GM23338 (cell line): Measurements from ENCODE around the gene SLC6A12. TPM values are rescaled to one million over a fixed set of nuclear protein-coding genes. Genes with fewer than 3 reads are reported as not detected.

Source experiments
- ATAC-seq: fragments of 200-7000 bp; cut with Tn5 transposase; 3 replicates; pipeline ENCODE4 v1.9.1; 2020
- DNase-seq: peaks from one replicate; pipeline ENCODE4 v3.0.0-alpha.2; 2015; ENCODE audit warnings: low spot score
- H2AFZ ChIP-seq: fragments of 200-600 bp; sonication (generic); 2 replicates; pipeline ENCODE4 v1.8.0; 2016; ENCODE audit warnings: antibody characterized with exemption, mild to moderate bottlenecking, moderate library complexity
- H3F3A ChIP-seq: fragments of 200-600 bp; sonication (generic); replicated peaks from 2 replicates; pipeline ENCODE4 v1.8.0; 2017; ENCODE audit warnings: antibody characterized with exemption, mixed run types, low read depth
- H3K27ac ChIP-seq: fragments of 200-600 bp; sonication (generic); 2 replicates; pipeline ENCODE4 v1.6.1; 2016; ENCODE audit warnings: low read depth
- H3K27me3 ChIP-seq: fragments of 200-600 bp; sonication (generic); 2 replicates; pipeline ENCODE4 v1.8.0; 2016; ENCODE audit warnings: mild to moderate bottlenecking, mixed run types, moderate library complexity; ENCODE audit not compliant: insufficient read depth
- H3K36me3 ChIP-seq: fragments of 200-600 bp; sonication (generic); 2 replicates; pipeline ENCODE4 v1.8.0; 2016; ENCODE audit warnings: mild to moderate bottlenecking; ENCODE audit not compliant: insufficient read depth
- H3K4me1 ChIP-seq: fragments of 200-600 bp; sonication (generic); 2 replicates; pipeline ENCODE4 v1.8.0; 2016; ENCODE audit warnings: mild to moderate bottlenecking, moderate library complexity; ENCODE audit not compliant: insufficient read depth
- H3K4me2 ChIP-seq: fragments of 200-600 bp; sonication (generic); 2 replicates; pipeline ENCODE4 v1.7.1; 2017; ENCODE audit warnings: mixed run types
- H3K4me3 ChIP-seq: fragments of 200-600 bp; sonication (generic); 2 replicates; pipeline ENCODE4 v1.6.1; 2016; ENCODE audit warnings: mixed run types
- H3K79me2 ChIP-seq: fragments of 200-600 bp; sonication (generic); replicated peaks from 2 replicates; pipeline ENCODE4 v1.8.0; 2017; ENCODE audit warnings: mild to moderate bottlenecking; ENCODE audit not compliant: insufficient read depth
- H3K9me2 ChIP-seq: fragments of 200-600 bp; sonication (generic); 2 replicates; pipeline ENCODE4 v1.8.0; 2017; ENCODE audit not compliant: insufficient read depth
- H4K20me1 ChIP-seq: fragments of 200-600 bp; sonication (generic); replicated peaks from 2 replicates; pipeline ENCODE4 v1.8.0; 2017; ENCODE audit warnings: mild to moderate bottlenecking; ENCODE audit not compliant: insufficient read depth
- H3K27ac Mint-ChIP-seq: 2 replicates; pipeline ENCODE4 v1.8.0; 2020; ENCODE audit warnings: inconsistent platforms, mild to moderate bottlenecking, moderate library complexity, mixed read lengths
- H3K27me3 Mint-ChIP-seq: 3 replicates; pipeline ENCODE4 v1.8.0; 2022; ENCODE audit warnings: low read depth, mild to moderate bottlenecking, moderate library complexity, mixed read lengths, inconsistent platforms; ENCODE audit not compliant: insufficient read depth, poor library complexity
- H3K36me3 Mint-ChIP-seq: 3 replicates; pipeline ENCODE4 v1.8.0; 2021; ENCODE audit warnings: low read depth, mild to moderate bottlenecking, inconsistent platforms, moderate library complexity, mixed read lengths
- H3K4me1 Mint-ChIP-seq: 3 replicates; pipeline ENCODE4 v1.8.0; 2020; ENCODE audit warnings: mild to moderate bottlenecking, inconsistent platforms, mixed read lengths
- H3K4me3 Mint-ChIP-seq: 3 replicates; pipeline ENCODE4 v1.8.0; 2021; ENCODE audit warnings: moderate library complexity, mild to moderate bottlenecking, inconsistent platforms, mixed read lengths
- H3K9me3 Mint-ChIP-seq: 3 replicates; pipeline ENCODE4 v1.8.0; 2020; ENCODE audit warnings: moderate library complexity, mild to moderate bottlenecking, inconsistent platforms, mixed read lengths
- CREB1 ChIP-seq: fragments of 250-450 bp; sonication (Bioruptor Pico); IDR thresholded peaks from 2 replicates; pipeline ENCODE4 v1.5.0; 2020; ENCODE audit warnings: low read depth, mild to moderate bottlenecking, moderate library complexity
- EZH2 ChIP-seq: fragments of 200-600 bp; sonication (generic); IDR thresholded peaks from one replicate; pipeline ENCODE4 v1.8.0; 2017; ENCODE audit warnings: antibody characterized with exemption, mild to moderate bottlenecking, low read depth; ENCODE audit not compliant: unreplicated experiment
- EZH2phosphoT487 ChIP-seq: fragments of 200-600 bp; sonication (generic); IDR thresholded peaks from one replicate; pipeline ENCODE4 v1.8.1; 2018; ENCODE audit warnings: antibody characterized with exemption; ENCODE audit not compliant: unreplicated experiment
- JUNB ChIP-seq: IDR thresholded peaks from one replicate; pipeline ENCODE4 v1.6.1; 2016; ENCODE audit warnings: antibody characterized with exemption; ENCODE audit not compliant: unreplicated experiment
- NANOG ChIP-seq: IDR thresholded peaks from 2 replicates; pipeline ENCODE4 v1.6.1; 2016; ENCODE audit warnings: antibody characterized with exemption, borderline replicate concordance
- POLR2AphosphoS5 ChIP-seq: IDR thresholded peaks from 2 replicates; pipeline ENCODE4 v1.6.1; 2016; ENCODE audit warnings: antibody characterized with exemption, low read depth
- STAT1 ChIP-seq: IDR thresholded peaks from one replicate; pipeline ENCODE4 v1.6.1; 2016; ENCODE audit warnings: antibody characterized with exemption; ENCODE audit not compliant: unreplicated experiment
- ZNF114 ChIP-seq: fragments of 250-450 bp; sonication (Bioruptor Pico); IDR thresholded peaks from 2 replicates; pipeline ENCODE4 v1.5.0; 2020; ENCODE audit warnings: mild to moderate bottlenecking, moderate library complexity
- ZNF331 ChIP-seq: fragments of 250-450 bp; sonication (Bioruptor Pico); IDR thresholded peaks from 2 replicates; pipeline ENCODE4 v1.5.0; 2020; ENCODE audit warnings: low read depth, mild to moderate bottlenecking, moderate library complexity
- polyA plus RNA-seq: library from polyadenylated mRNA; unstranded; fragments of >200 nt; fragmentation: Nextera tagmentation; extraction: Ambion mirVana; gene quantifications from 2 replicates; pipeline ENCODE4 v1.2.1, GENCODE V29; 2016
- total RNA-seq: library from RNA; depleted of rRNA; stranded (reverse); fragments of >200 nt; shearing (Covaris generic); gene quantifications from 2 replicates; pipeline ENCODE4 v1.2.3, GENCODE V29; 2014
- TF ChIP-seq, protein P1 (sequence below): IDR thresholded peaks from one replicate; pipeline ENCODE4 v1.6.1; 2018; ENCODE audit warnings: antibody characterized with exemption; ENCODE audit not compliant: unreplicated experiment
- TF ChIP-seq, protein P2 (sequence below): IDR thresholded peaks from 2 replicates; pipeline ENCODE4 v1.6.1; 2016; ENCODE audit warnings: antibody characterized with exemption
- TF ChIP-seq, protein P3 (sequence below): fragments of 250-450 bp; sonication (Bioruptor Pico); IDR thresholded peaks from 2 replicates; pipeline ENCODE4 v1.5.0; 2020; ENCODE audit warnings: mild to moderate bottlenecking, moderate library complexity
- TF ChIP-seq, protein P4 (sequence below), 2 experiments: fragments of 200-600 bp in 1 of 2; sonication (generic) in 1 of 2; conservative IDR thresholded peaks; 2 replicates each; pipeline versions ENCODE4 v1.5.1 to v1.6.1; 2016 to 2017; ENCODE audit warnings: antibody characterized with exemption in 2 of 2, low read depth in 2 of 2, mild to moderate bottlenecking in 2 of 2, moderate library complexity in 1 of 2

Gene SLC6A12
- total and polyA plus RNA-seq, 2 experiments from 2014 or later, result 0.56 TPM; not detected in 1

DNA sequence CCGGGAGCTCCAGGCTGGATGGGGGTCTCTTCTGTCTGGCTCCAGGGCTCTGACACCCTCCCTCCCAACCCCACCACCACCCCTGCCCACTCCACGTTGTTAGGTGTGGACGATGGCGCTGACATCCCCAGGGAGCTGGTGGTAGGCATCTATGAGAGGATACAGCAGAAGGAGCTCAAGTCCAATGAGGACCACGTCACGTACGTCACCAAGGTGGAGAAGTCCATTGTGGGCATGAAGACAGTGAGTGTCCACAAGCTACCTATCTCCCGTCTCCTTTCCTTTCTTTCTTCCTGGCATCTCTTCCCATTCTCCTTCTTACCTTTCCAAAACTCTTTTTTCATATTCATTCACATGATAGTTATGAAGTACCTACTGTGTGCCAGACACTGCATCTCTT lies 52.1 kb downstream of the SLC6A12 start:
- peaks cover 16% of the 10 kb centered on the region for H3K27me3 Mint-ChIP-seq
- H3K4me3 ChIP-seq, result no peak overlapping the region
- H2AFZ ChIP-seq, result no peak overlapping the region
- H3K4me2 ChIP-seq, result no peak overlapping the region
- H4K20me1 ChIP-seq, result no peaks in the 10 kb centered on the region; the same call in 1 of the 2 replicates
- H3K4me1 ChIP-seq, result no peaks in the 10 kb centered on the region
- H3K4me1 Mint-ChIP-seq, result peaks cover 10% of the 10 kb centered on the region
- ATAC-seq (no peak), DNase-seq (no peak)
- H3F3A ChIP-seq, result no peaks in the 10 kb centered on the region
- H3K27ac ChIP-seq, result no peak overlapping the region
- H3K36me3 ChIP-seq, result no peaks in the 10 kb centered on the region
- peaks cover 3% of the 10 kb centered on the region; the same call in 1 of the 3 replicates for H3K9me3 Mint-ChIP-seq
- no peaks in the 10 kb centered on the region for H3K79me2 ChIP-seq
- no peaks in the 10 kb centered on the region; the same call in 2 of the 3 replicates for H3K36me3 Mint-ChIP-seq
- no peak overlapping the region for H3K27ac Mint-ChIP-seq
- TF ChIP-seq ZNF331 (CRISPR knock-in tag) (no peak), ZNF114 (CRISPR knock-in tag) (no peak), JUNB (no peak), CREB1 (no peak), EZH2phosphoT487 (no peak), EZH2 (no peak), NANOG (no peak), STAT1 (no peak), POLR2AphosphoS5 (no peak)
- TF ChIP-seq, protein P1, sequence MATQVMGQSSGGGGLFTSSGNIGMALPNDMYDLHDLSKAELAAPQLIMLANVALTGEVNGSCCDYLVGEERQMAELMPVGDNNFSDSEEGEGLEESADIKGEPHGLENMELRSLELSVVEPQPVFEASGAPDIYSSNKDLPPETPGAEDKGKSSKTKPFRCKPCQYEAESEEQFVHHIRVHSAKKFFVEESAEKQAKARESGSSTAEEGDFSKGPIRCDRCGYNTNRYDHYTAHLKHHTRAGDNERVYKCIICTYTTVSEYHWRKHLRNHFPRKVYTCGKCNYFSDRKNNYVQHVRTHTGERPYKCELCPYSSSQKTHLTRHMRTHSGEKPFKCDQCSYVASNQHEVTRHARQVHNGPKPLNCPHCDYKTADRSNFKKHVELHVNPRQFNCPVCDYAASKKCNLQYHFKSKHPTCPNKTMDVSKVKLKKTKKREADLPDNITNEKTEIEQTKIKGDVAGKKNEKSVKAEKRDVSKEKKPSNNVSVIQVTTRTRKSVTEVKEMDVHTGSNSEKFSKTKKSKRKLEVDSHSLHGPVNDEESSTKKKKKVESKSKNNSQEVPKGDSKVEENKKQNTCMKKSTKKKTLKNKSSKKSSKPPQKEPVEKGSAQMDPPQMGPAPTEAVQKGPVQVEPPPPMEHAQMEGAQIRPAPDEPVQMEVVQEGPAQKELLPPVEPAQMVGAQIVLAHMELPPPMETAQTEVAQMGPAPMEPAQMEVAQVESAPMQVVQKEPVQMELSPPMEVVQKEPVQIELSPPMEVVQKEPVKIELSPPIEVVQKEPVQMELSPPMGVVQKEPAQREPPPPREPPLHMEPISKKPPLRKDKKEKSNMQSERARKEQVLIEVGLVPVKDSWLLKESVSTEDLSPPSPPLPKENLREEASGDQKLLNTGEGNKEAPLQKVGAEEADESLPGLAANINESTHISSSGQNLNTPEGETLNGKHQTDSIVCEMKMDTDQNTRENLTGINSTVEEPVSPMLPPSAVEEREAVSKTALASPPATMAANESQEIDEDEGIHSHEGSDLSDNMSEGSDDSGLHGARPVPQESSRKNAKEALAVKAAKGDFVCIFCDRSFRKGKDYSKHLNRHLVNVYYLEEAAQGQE, result no peak
- TF ChIP-seq, protein P2, sequence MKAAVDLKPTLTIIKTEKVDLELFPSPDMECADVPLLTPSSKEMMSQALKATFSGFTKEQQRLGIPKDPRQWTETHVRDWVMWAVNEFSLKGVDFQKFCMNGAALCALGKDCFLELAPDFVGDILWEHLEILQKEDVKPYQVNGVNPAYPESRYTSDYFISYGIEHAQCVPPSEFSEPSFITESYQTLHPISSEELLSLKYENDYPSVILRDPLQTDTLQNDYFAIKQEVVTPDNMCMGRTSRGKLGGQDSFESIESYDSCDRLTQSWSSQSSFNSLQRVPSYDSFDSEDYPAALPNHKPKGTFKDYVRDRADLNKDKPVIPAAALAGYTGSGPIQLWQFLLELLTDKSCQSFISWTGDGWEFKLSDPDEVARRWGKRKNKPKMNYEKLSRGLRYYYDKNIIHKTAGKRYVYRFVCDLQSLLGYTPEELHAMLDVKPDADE, result no peak
- TF ChIP-seq, protein P3, sequence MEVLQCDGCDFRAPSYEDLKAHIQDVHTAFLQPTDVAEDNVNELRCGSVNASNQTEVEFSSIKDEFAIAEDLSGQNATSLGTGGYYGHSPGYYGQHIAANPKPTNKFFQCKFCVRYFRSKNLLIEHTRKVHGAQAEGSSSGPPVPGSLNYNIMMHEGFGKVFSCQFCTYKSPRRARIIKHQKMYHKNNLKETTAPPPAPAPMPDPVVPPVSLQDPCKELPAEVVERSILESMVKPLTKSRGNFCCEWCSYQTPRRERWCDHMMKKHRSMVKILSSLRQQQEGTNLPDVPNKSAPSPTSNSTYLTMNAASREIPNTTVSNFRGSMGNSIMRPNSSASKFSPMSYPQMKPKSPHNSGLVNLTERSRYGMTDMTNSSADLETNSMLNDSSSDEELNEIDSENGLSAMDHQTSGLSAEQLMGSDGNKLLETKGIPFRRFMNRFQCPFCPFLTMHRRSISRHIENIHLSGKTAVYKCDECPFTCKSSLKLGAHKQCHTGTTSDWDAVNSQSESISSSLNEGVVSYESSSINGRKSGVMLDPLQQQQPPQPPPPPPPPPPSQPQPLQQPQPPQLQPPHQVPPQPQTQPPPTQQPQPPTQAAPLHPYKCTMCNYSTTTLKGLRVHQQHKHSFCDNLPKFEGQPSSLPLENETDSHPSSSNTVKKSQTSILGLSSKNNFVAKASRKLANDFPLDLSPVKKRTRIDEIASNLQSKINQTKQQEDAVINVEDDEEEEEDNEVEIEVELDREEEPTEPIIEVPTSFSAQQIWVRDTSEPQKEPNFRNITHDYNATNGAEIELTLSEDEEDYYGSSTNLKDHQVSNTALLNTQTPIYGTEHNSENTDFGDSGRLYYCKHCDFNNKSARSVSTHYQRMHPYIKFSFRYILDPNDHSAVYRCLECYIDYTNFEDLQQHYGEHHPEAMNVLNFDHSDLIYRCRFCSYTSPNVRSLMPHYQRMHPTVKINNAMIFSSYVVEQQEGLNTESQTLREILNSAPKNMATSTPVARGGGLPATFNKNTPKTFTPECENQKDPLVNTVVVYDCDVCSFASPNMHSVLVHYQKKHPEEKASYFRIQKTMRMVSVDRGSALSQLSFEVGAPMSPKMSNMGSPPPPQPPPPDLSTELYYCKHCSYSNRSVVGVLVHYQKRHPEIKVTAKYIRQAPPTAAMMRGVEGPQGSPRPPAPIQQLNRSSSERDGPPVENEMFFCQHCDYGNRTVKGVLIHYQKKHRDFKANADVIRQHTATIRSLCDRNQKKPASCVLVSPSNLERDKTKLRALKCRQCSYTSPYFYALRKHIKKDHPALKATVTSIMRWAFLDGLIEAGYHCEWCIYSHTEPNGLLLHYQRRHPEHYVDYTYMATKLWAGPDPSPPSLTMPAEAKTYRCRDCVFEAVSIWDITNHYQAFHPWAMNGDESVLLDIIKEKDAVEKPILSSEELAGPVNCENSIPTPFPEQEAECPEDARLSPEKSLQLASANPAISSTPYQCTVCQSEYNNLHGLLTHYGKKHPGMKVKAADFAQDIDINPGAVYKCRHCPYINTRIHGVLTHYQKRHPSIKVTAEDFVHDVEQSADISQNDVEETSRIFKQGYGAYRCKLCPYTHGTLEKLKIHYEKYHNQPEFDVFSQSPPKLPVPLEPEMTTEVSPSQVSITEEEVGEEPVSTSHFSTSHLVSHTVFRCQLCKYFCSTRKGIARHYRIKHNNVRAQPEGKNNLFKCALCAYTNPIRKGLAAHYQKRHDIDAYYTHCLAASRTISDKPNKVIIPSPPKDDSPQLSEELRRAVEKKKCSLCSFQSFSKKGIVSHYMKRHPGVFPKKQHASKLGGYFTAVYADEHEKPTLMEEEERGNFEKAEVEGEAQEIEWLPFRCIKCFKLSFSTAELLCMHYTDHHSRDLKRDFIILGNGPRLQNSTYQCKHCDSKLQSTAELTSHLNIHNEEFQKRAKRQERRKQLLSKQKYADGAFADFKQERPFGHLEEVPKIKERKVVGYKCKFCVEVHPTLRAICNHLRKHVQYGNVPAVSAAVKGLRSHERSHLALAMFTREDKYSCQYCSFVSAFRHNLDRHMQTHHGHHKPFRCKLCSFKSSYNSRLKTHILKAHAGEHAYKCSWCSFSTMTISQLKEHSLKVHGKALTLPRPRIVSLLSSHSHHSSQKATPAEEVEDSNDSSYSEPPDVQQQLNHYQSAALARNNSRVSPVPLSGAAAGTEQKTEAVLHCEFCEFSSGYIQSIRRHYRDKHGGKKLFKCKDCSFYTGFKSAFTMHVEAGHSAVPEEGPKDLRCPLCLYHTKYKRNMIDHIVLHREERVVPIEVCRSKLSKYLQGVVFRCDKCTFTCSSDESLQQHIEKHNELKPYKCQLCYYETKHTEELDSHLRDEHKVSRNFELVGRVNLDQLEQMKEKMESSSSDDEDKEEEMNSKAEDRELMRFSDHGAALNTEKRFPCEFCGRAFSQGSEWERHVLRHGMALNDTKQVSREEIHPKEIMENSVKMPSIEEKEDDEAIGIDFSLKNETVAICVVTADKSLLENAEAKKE (CRISPR knock-in tag), result no peak
- TF ChIP-seq, protein P4, sequence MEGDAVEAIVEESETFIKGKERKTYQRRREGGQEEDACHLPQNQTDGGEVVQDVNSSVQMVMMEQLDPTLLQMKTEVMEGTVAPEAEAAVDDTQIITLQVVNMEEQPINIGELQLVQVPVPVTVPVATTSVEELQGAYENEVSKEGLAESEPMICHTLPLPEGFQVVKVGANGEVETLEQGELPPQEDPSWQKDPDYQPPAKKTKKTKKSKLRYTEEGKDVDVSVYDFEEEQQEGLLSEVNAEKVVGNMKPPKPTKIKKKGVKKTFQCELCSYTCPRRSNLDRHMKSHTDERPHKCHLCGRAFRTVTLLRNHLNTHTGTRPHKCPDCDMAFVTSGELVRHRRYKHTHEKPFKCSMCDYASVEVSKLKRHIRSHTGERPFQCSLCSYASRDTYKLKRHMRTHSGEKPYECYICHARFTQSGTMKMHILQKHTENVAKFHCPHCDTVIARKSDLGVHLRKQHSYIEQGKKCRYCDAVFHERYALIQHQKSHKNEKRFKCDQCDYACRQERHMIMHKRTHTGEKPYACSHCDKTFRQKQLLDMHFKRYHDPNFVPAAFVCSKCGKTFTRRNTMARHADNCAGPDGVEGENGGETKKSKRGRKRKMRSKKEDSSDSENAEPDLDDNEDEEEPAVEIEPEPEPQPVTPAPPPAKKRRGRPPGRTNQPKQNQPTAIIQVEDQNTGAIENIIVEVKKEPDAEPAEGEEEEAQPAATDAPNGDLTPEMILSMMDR (conservative IDR thresholded peaks at IDR 0.05; ENCODE audit: low read depth in 2 of 2), result no peak
- no peaks in the 10 kb centered on the region for H3K9me2 ChIP-seq
- no peak overlapping the region for H3K4me3 Mint-ChIP-seq
- H3K27me3 ChIP-seq, result no peaks in the 10 kb centered on the region
